NK-92 (cell line): ENCODE measurements around the gene DDX10.

Experiments used
- DNase-seq: peaks from one replicate; lab custom pipeline; 2025; ENCODE audit not compliant: unreplicated experiment; lab: John Stamatoyannopoulos, UW

DDX10 gene

GRCh38 chr11:108931168-108931567 is 266.3 kb downstream of the DDX10 start:
- DNase-seq: no peak

GRCh38 chr11:108933630-108934029 is 268.8 kb downstream of the DDX10 start:
- no peak for DNase-seq

DNA sequence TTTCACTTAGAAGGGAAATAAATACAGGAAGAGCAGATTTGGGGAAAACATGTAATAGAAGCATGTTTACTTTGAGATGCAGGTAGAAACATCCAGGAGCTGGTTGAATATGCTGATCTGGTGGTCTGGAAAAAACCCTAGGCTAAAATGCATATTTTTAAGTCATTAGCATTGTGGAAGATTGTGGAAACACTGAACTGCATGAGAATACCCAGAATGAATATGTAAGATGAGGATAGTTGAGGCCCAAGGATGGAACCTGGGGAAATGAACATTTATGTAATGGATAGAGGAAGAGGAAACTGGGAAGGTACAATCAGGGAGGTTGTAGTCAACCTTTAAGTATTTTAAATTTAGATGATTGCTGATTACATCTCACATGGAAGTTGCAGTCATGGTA is 269.4 kb downstream of the DDX10 start:
- DNase-seq: no peak

GRCh38 chr11:108934696-108935095 is 269.8 kb downstream of the DDX10 start:
- no peak for DNase-seq

DNA sequence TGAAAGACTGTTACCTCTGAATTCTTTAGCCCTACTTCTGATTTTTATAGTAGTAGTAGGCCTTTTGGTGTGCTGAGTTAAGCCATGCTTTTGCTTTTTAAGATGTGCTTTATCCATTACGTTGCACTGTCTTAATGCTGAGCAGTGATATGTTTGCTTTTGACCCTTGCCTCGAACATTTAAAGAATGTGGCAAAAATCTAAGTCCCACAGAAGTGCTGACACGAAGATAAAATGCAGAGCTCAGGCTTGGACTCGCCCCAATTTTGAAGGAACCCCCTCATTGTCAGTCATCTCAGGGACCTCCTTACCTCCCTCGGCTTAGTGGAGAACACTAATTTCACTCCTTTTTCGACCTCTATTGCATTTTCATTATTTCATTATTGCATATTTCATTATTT is 272.9 kb downstream of the DDX10 start:
- no peak for DNase-seq

GRCh38 chr11:108938604-108939003 is 273.7 kb downstream of the DDX10 start:
- DNase-seq: no peak

- no peak for DNase-seq
Observed at GRCh38 chr11:108939135-108939534, 274.3 kb downstream of the DDX10 start.

DNA sequence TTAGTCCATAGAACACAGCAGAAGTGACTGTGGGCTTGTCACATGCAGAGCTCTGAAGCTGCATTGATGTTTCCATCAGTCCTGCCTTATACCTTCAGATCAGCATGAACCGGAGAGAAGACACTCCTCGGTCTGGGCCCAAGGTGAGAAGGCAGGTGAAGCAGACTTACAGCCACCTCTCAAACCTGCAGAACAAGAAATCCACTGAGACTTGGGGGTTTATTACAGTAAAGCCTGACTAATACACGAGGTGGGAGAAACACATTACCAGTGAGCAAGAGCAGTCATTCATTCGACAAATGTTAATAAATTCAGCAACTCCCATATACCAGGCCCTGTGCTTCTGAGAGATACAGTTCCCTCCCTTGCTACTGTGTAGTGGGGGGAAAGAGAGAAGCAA is 279.0 kb downstream of the DDX10 start:
- DNase-seq: no peak

DNA sequence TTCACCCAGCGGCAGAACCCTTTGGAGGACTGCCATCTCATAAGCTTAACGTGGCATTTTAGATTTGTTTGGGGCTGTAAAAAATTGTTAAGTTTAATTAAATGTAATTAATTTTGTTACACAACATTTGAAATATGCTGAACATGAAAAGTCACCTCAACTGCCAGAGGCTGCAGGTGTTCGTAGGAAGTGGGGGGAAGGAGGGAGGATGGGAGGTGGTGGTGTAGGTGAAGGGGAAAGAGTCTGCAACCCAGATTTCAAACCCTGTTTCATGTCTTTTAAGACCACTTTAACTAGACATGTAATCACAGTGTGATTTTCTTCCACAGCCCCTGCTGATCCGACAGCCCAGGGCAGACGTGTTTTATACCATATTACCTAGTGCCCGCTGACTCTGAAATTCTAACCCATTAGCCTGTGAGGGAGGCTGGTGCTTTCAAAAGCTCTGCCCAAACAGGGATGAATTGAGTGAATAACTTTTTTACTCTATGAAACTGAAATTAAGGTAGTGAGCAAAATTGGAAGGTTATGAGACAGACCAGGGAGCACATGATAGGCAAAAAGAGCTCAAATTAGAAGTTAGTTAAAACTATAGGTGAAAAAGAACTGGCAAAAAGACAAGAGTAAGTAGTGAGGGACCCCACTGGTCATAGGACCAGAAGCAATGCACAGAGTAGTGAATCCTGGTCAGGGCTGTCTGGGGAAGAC is 279.8 kb downstream of the DDX10 start:
- no peak for DNase-seq

DNA sequence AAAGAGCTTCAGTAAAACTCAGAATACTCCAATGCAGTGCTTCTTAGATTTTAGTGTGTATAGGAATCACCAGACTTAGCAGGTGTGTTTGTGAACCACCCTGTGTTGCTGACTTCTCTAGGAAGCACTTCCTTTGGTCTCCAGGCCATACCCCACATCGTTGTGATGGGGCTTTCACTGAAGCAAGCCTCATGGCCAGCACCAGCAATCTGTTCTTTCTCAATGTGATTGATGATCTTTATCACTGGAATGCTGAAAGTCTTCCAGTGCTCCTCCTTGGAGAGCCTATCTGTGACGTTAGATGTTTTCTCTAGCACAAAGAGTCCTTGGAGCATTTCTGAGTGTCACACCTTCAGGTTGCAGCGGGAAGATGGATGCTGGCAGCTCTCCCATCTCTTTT is 280.5 kb downstream of the DDX10 start:
- DNase-seq: no peak

- DNase-seq: no peak
Observed at GRCh38 chr11:108947654-108948570, 283.0 kb downstream of the DDX10 start.

DNA sequence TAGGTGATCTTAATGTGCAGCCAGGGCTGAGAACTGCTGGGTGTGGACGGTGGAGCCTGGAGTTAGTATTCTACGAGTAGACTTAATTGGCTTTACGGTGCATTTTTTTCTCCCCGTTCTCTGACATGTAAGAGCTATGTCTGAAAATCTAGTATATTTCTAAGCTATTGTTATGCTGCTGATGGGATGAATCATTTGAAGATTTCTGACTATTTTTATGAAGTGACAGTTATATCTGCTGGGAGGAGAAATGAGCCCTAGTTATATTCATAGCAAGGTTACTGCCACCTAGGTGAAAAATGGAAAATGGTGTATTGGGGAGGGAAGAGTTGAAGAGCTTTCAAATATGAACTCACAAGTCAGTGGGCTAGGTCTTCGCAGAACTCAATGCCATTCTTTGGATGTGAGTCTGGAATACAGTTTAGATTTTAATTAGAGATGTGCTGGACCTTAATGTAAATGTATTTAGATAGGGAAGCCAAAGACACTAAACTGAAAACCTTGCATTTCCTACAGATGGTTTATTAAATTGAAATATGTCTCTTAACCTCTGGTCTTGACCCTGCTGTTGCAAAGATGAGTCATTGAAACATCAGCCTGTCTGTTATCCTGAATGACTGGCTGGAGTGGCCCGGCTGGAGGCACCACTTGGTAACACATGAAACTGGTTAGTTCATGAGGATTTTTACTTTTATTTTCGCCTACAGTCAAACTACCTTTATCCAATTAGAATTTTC is 293.7 kb downstream of the DDX10 start:
- no peak for DNase-seq

DNA sequence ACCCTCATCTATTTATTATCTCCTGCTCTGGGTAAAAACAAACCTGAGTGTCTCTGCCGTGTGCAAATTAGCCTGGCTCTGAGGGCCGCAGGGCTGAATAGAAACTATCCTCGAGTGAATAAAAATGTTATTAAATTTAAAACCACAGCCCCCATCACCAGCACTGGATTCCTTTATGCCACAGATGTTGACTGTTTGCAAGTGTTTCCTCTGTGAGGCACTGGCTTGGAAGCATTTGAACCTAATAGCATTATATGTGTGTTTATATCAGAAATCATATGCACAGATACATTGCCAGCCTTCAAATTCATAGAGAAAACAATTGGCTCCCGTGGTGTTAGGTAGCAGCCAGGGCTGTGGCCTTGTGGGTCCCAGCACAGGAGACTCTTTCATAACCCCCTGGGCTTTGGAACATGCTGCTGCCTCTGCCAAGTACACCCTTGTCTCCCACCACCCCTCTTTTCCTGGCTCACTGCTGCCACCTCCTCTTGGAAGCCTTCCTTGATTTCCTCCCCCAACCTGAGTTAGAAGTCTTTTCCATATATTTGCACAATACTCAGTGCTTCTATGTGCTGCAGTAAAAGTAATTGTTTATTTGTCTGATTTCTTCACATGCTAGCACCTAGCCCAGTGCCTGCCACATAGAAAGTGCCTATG is 294.4 kb downstream of the DDX10 start:
- DNase-seq: no peak

DNA sequence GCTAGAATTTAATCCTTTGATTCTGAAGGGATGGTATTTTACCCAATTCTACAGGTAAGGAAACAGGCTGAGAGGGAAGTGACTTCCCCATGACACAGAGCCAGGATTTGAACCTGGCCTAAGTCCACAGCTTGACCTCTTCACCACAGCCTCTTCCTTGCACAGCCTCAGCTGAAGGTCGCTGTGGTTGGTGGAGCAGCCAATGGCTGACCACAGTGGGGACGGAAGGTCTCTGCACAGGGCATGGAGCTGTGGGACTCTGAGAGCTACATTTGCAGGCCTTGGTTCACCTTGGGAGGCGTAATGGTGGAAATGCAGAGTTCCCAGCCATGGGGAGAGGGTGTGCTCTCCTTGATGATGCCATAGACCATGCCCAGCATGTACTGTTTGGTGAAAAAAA is 295.0 kb downstream of the DDX10 start:
- no peak for DNase-seq

- DNase-seq: no peak
Observed at GRCh38 chr11:108960501-108960900, 295.6 kb downstream of the DDX10 start.

GRCh38 chr11:108961095-108961494 is 296.2 kb downstream of the DDX10 start:
- DNase-seq: no peak

- DNase-seq: no peak
Observed at GRCh38 chr11:108963118-108963517, 298.2 kb downstream of the DDX10 start.

- no peak for DNase-seq
Observed at GRCh38 chr11:108965306-108966001, 300.6 kb downstream of the DDX10 start.

DNA sequence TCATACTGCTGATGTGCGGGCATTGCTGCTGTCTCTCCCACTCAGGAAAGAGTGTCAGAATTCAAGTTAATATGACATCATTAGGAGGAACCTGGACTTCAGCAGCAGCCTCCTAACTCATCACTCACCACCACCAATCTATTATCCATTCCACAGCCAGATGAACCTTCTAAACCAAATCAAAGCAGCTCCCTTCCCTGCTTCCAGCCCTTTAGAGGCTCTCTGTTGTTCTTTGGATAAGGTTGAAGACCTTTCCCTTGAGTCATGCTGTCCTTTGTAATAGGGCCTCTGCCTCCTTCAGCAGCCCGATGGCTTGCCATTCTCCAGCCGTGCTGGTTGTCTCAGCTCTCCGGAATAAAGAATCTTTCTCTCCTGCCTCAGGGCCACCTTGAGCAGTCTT is 301.3 kb downstream of the DDX10 start:
- DNase-seq: no peak

GRCh38 chr11:108966978-108967377 is 302.1 kb downstream of the DDX10 start:
- DNase-seq: no peak

GRCh38 chr11:108967571-108967970 is 302.7 kb downstream of the DDX10 start:
- no peak for DNase-seq
